ENCODE data around the gene ZBTB49.

The ZBTB49 gene

DNA sequence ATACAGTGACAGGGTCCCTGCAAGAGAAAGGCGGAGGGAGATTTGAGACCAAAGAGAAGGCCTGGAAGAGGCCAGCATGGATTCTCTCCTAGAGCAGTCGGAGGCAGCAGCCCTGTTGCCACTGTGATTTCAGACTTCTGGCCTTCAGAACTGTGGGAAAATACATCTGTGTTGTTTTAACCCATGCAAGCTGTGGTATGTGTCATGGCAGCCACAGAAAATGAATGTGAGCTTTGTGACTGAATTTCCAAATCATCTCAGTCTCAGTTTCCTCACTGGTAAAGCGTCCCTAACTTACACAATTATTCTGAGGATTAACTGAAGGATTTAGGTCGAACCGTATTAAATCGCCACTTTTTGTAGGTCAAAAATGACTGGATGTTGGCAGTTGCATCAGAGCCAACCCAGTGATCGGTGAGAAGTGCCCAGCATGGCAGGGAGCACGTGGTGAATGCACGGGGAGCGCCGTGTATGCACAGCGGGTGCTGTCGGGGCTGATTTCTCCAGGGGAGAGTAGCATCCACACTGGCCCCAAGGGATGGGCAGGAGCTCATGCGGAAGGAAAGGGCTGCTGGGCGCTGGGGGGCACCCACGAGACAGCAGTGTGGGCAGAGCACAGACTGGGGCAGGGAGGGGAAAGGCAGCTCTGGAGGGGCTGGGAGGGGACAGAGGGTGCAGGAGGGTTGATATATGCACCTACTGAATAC, 73.1 kb downstream of the ZBTB49 start:
- FAIRE-seq, result no peak

DNA sequence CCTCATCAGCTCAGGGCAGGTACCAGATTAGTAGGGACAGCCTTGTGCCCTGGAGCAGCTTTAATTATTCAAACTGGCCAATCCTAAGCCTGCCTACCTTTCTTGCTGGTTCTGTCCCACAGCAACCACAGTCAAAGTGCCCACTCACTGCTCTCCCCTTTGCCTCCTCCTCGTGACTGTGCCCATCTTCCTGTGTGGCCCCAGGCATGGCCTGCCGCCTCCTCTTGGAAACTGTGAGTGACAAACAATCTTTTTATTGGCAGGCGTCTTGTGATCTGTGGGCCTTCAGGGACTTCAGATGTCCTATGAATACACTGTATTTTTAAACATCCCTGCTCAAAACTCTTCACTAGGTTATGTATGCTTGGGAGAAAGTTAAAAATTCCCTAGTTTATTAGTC, 74.0 kb downstream of the ZBTB49 start:
- FAIRE-seq, result no peak

DNA sequence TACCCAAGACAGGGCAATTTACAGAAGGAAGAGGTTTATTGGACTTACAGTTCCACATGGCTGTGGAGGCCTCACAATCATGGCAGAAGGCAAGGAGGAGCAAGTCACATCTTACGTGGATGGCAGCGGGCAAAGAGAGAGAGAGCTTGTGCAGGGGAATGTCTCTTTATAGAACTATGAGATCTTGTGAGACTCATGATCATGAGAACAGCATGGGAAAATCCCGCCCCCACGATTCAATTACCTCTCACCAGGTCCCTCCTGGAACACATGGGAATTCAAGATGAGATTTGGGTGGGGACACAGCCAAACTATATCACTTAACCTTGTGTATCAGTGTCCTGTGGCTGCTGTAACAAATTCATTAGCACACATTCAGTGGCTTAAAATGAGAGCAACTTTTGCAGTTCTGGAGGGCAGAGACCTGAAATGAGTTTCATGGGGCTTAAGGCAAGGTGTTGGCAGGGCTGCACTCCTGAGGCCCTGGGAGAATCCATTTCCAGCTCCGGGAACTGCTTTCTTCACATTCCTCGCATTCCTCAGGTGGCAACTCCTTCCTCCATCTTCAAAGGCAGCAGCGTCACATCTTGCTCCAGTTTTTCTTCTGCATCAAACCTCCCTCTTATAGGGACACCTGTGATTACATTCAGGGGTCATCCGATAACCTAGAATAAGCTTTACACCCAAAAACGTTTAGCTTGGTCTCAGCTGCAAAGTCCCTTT, 74.6 kb downstream of the ZBTB49 start:
- FAIRE-seq, result no peak

DNA sequence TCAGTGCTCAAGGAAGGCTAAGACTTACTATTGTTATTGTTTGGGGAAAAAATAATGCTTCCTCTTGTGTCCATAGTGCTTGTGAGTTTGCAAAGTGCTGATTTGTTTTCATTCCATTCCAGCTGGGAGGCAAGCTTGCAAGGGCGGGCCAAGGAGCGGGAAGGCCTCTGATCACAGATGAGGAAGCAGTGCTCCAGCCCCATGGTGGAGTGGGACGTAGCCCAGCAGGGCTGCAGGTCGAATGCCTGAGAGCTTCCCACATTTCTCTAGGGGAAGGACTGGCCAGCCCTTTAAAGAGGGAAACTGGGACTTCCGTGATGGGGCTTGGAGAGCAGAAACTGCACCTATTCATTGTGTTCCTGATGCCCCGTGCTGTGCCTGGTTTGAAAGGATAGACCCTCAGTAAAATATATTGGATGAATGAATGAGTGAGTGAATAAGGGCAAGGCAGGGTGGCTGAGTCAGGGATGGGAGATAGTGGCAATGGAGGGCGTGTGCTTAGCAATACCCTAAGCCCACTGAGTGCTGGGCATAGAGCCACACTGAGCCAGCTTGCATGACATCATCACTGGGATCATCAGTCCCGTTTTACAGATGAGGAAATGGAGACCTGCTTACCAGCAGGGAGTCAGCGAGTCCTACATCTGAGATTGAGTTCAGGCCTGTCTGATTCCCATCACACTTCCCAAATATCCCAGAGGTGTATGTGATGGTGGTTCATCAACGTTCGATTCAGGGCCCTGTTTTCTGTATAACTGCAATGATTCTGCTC, 78.9 kb downstream of the ZBTB49 start:
- FAIRE-seq, result no peak

Measured in islet of Langerhans (tissue), 1 donor.